ENCODE results near the gene SSBP4.
"Not testable (repeated sequence)": the region's sequence is repeated elsewhere in the genome, so short reads cannot be mapped to it uniquely, and the experiment has no call there.

Gene SSBP4

GRCh38 chr19:18419195-18419698, at the start of gene SSBP4:
TSS of gene SSBP4 (plus strand) at chr19:18419398. CDS start at chr19:18419649, 251 bp downstream.
- DNase-seq (ENCODE audit: low spot score), result peak; percentile 95

GRCh38 chr19:18373407-18373891, 45.7 kb upstream of the SSBP4 start:
- DNase-seq (ENCODE audit: low spot score), result no peak

- DNase-seq (ENCODE audit: low spot score), result peak; percentile 96
Measured at GRCh38 chr19:18373892-18374629, 45.1 kb upstream of the SSBP4 start.

- no peak for DNase-seq (ENCODE audit: low spot score)
Measured at GRCh38 chr19:18377026-18377425, 42.2 kb upstream of the SSBP4 start.

GRCh38 chr19:18379803-18380747, 39.1 kb upstream of the SSBP4 start:
- peak; percentile 92 for DNase-seq (ENCODE audit: low spot score)

- no peak for DNase-seq (ENCODE audit: low spot score)
Measured at GRCh38 chr19:18380843-18381242, 38.4 kb upstream of the SSBP4 start.

GRCh38 chr19:18383622-18384021, 35.6 kb upstream of the SSBP4 start:
- not testable (repeated sequence) for DNase-seq (ENCODE audit: low spot score)

- DNase-seq (ENCODE audit: low spot score), result no peak
Measured at GRCh38 chr19:18384775-18385174, 34.4 kb upstream of the SSBP4 start.

- DNase-seq (ENCODE audit: low spot score), result no peak
Measured at GRCh38 chr19:18385359-18385674, 33.9 kb upstream of the SSBP4 start.

GRCh38 chr19:18385675-18386542, 33.3 kb upstream of the SSBP4 start, which contains the start of gene GDF15:
TSS of gene GDF15 (plus strand) at chr19:18386158. CDS start at chr19:18386190, 32 bp downstream.
- peak; percentile 83 for DNase-seq (ENCODE audit: low spot score)

- peak; percentile 23 for DNase-seq (ENCODE audit: low spot score)
Measured at GRCh38 chr19:18386543-18387271, 32.5 kb upstream of the SSBP4 start.

- DNase-seq (ENCODE audit: low spot score), result peak; percentile 87
Measured at GRCh38 chr19:18388100-18388959, 30.9 kb upstream of the SSBP4 start.

GRCh38 chr19:18388960-18389725, 30.1 kb upstream of the SSBP4 start:
- DNase-seq (ENCODE audit: low spot score), result no peak

GRCh38 chr19:18389726-18390064, 29.5 kb upstream of the SSBP4 start:
- DNase-seq (ENCODE audit: low spot score), result no peak

- no peak for DNase-seq (ENCODE audit: low spot score)
Measured at GRCh38 chr19:18390065-18390907, 28.9 kb upstream of the SSBP4 start.

GRCh38 chr19:18391509-18392075, 27.6 kb upstream of the SSBP4 start:
- no peak for DNase-seq (ENCODE audit: low spot score)

GRCh38 chr19:18392417-18392816, 26.8 kb upstream of the SSBP4 start:
- no peak for DNase-seq (ENCODE audit: low spot score)

- DNase-seq (ENCODE audit: low spot score), result no peak
Measured at GRCh38 chr19:18392926-18393325, 26.3 kb upstream of the SSBP4 start.
